Activated T-helper 9 cell treated with anti-CD3 and anti-CD28 coated beads, Interleukin-2, amount 50 U/mL, for 16 hours (primary cell): ENCODE results near the gene VAC14.

Source experiments
- DNase-seq: peaks from one replicate; pipeline ENCODE4 v3.0.0-alpha.2; 2020; ENCODE audit warnings: low read depth

VAC14 gene

DNA sequence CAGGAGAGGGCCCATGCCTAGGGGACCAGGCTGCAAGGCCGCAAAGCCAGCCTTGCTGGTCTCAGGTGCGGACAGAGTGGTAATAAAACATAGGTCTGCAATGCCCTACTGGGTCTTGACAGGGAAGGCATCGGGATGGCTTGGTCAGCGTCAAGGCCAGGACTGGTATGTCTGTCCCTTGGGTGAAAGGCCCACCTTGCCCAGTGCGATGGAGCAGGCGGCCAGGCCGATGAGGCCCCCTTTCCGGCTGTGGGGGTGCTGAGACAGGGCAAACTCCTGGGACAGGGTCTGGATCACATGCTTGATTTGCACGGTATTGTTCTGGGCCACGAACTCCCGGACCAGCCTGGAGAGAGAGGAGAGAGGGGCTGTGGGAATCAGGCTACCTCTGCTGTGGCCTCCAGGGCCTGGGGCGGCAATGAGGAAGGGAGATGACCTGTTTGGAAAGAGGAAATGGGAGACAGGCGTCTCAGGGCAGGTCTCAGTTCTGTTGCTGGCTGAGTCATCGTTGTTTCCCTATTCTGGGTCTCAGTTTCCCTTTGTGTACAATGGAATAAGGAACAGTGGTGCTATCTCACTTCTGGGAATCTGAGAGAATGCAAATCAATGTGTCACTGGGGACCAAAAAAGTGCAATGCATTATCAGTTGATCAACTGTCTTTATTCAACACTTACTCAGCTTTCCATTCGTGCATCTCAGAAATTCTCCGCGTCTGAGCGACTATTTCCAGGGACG is 14.8 kb downstream of the VAC14 start:
- DNase-seq, result no peak

DNA sequence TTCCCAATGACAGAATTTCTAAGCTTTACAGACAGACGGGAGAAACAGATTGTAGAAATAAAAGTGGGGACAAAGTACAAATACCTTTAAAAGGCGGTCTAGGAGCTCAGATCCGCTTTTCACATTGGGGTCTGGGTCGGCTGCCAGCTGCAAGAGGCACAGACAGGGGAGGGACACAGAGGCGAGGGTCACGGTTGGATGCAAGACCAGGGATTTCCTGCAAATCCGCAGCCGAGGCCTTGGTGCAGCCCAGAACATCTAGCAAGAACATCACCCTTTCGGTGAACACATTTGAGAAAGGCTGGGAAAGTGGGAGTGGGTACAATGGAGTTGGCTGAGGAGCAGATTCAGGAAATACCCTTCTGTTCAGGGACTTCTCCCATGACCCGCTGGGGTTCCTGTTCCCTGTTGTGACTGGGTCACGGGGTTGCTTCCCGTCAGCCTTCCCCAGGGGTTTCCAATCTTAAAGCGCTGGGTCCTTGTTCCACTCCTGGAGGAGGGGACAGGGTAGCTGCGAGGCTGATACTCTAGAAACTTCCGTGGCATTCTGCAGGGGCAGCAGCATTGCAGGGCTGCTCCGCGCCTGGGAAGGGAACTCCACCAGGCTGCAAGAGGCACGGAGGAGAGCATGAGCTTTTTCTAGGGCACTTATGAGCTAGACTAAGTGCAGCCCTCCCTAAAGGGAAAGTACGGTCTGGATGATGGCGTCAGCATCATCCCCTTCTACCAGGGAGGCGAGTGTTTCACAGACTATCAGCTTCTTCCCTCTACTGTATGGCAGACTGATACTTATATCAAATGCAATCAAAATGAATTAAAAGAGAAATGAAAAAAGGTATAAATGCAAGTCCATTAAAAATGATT is 16.0 kb downstream of the VAC14 start:
- DNase-seq, result no peak

DNA sequence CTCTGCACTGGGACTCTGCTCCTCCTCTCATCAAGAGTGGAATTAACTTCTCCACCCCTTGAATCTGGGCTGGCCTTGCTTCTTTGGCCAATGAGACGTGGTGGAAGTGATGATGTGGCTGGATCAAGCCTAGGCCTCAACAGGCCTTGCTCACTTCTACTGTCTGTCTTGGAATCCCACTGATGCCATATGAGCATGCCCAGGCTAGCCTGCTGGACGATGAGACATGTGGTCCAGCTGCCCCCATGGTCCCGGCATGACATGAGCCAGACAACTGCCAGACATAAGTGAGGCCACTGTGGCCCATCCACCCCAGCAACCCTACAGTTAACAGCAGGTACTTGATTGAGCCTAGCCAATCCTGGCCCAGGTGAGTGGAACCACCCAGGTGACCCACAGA is 18.7 kb downstream of the VAC14 start:
- DNase-seq, result no peak

DNA sequence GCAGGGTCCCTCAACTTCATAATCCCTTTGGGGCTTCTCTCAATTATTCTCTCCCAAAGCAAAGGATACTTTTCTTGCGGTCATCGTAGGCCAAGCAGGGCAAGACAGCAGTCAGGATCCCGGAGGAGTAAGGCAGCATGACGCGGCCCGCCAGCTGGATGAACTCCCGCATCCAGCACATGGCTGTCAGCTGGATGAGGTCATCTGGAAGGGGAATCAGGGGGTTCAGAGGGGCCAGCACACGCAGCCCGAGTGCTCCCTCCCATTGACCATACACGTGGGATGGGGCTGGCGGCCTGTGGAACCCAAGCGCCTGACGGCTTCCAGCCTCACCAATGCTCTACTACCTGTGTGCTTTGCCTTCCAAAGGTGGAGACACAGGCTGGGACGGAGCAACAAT is 19.2 kb downstream of the VAC14 start:
- no peak for DNase-seq

DNA sequence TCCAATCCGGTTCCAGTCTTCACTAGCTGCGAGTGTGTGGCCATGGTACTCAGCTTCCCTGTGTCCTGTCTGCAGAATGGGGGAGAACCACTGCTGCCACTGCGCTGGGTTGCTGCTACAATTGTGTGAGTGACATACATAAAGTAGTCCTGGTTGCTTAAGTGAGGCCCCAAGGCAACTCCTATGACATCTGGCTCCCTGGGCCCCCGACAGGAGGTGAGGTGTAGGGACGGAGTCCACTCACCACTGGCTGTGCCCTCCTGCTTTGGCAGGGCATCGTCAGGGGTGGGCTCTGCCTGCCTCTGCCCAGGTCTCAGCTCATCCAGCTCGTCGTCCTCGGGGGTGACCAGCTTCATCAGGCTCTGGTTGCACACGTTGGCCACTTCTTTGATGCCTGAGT is 20.4 kb downstream of the VAC14 start:
- no peak for DNase-seq

DNA sequence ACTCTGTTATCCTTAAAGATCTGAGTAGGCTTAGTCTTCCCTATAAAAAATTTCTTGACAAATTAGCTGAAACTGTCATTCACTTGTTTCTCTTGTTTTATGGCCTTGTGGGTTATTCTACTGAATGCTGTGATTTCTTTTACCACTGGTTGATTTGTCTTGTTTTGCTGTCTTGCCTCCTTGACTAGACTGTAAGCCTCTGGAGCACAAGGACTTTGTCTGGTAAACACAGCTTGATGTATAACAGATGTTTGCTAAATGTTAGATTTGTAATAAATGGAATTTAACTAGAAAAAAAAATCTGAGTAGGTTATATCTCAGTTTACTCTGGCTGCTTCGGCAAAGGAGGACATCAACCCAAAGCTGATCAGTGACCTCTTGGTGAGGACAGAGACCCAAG is 21.6 kb downstream of the VAC14 start:
- DNase-seq, result no peak

DNA sequence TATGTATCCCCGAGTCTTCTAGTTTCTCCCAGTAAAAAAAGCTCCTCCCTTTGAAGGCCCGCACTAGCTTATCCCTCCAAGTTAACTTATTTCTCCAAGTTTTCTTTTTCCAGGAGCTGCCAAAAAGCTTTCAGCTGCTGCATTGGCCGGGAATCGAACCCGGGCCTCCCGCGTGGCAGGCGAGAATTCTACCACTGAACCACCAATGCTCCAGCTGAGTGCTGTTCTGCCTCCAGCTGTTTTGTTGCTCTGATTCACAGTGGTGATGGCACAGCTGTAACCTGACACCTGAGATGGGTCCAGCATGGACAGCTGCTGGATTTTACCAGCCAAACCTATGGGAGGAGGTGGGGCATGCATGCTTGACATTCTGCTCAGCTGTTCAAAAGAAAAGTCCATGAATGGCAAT is 22.1 kb downstream of the VAC14 start:
- DNase-seq, result no peak

DNA sequence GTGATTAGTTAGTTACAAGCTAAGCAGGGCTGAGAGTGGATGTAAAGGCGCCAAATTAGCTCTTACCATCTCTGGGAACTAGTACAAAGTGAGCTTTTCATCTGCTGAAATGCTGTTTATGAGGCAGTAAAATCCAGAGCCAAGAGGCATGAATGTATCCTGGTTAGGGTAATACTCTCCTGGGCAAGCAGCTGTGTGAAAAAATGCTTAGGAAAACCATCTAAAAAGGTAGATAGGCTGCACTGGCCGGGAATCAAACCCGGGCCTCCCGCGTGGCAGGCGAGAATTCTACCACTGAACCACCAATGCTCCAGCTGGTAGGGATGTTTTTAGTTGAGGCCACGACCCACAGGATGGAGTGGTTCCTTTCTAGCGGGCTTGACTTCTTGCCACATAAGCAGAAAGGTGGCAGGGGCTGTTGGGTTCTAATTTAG is 23.0 kb downstream of the VAC14 start:
- DNase-seq, result no peak

DNA sequence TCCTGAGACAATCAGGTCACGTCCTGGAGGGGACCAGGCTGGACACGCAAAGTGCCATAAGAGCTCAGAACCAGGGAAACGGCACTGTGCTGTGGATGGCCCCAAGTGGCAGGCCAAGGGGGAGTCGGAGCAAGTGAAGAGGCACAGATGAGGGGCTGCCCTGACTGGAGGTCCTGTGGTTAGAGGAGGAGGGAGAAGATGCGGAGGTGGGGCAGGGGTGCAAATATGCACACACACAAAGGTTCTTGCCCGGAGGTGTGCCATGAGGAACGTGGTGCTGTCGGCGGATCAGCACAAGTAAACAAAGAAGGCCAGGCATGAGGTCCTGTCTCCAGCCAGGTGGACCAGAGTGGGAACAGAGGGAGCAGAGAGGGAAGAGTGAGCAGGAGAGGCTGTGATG is 23.5 kb downstream of the VAC14 start:
- DNase-seq, result no peak

DNA sequence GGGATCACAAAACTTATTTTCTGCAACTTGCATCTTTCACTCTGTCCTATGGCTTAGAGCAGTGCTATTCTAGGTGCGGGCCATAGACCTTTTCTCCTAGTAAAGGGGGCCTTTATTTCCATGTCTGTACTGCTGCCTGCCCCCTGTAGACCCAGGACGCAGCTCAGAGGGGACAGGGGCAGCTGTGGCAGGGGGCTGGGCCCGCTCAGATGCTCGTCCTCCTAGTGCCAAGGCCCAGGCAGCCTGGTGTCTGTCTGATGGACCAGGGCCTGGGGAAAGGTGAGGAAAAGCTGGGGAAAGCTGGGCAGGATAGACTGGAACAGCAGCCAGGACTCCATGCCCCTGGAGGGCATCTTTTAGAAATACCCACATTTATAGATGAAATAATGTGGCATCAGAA is 25.6 kb downstream of the VAC14 start:
- DNase-seq, result no peak

DNA sequence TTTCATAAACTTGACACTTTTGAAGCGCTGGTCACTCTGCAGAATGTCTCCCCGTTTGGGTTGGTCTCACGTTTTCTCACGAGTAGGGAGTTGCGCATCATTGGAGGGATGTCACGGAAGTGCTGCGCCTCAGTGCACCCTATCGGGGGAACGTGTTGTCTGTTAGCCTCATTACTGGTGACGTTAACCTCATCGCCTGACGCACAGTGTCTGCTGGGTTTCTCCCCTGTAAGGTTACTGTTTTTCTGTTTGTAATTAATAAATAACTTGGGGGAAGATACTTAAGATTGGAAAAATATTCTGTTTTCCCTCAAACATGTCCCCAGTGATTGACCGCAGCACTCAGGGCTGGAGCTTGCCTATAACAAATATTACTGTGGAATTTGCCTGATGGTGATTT is 26.7 kb downstream of the VAC14 start:
- no peak for DNase-seq

DNA sequence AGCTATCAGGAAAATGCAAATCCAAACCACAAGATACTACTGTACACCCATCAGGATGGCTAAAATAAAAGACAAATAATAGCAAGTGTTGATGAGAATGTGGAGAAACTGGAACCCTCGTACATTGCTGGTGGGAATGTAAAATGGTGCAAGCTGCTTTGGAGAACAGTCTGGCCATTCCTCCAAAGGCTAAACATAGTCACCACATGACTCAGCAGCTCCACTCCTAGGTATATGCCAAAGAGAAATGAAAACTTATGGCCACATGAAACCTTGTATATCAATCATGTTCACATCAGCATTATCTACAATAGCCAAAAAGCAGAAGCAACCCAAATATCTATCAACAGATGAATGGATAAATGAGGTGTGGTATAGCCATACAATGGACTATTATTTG is 28.5 kb downstream of the VAC14 start:
- no peak for DNase-seq

DNA sequence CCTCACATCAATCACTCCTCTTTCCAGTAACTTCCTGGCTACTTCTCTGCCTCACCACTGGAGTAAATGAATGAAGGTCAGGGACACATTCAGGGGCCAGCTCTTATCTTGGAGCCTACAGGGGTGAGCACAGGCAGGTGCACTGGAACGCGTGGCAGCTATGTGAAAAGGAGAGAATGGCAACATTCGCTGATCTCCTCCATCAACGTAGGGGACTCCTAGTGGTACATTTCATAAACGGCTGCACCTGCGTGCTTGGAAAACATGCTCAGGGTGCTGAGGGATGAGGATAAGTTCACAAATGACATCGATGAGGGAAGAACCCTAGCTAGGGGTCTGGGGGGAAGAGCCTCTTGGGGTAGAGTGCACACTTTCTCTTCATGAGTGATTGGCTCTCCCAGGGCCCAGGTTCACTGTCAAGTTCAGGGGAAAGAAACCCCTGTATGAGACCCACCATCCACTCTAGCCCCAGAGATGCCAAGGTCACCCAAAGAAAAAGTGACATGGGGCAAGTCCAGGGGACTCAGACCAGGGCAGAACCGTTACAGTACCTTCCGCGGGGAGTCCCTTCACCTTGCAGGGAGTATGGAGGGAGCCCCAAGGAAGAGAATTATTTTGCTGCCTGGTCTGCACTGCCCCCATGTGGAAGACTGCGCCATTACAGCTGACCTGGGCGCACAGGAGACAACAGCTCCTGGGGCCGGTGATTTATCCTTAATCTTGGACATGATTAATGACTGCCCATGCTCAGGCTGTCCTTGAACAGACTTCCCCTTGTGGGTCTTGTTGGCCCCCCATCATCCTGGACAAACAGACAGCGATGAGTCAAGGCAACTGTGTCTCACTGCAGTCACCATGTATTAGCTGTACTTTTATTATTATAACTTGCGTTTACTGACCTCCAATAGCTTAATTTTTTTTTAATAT is 30.1 kb downstream of the VAC14 start:
- peak; percentile 18 for DNase-seq

DNA sequence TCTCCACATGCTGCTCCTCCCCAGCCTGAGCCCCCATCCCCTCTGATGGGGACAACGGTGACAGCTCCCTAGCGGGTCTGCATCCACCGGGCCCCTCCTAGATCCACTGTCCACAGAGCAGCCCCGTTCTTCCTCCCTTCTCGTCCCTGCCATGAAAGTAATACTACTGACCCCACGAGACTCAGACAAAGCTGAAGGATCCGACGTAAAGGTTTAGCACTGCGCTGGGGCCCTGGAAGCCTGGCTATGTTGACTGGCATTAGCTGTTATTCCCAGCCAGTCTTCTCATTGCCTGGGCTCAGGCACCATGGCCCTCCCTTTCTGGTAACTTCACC is 30.7 kb downstream of the VAC14 start:
- DNase-seq, result no peak

DNA sequence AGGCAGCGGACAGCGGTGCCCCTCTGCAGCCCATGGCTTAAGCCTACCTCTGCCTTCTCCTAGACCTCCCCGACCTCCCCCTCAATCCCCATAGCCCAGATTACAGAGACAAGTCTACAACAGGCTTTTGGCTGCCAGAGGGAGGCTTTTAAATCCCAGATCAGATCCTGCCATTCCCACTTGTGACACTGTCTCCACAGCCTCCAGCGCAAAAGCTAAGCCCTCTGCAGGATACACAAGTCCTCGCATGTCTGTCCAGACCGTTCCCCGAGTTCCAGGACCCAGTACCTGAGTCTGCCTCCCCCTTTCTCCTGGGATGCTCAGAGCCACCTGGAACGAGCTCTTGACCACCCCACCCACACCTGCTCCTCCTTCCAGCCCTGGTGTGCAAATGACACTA is 31.2 kb downstream of the VAC14 start:
- DNase-seq, result no peak

DNA sequence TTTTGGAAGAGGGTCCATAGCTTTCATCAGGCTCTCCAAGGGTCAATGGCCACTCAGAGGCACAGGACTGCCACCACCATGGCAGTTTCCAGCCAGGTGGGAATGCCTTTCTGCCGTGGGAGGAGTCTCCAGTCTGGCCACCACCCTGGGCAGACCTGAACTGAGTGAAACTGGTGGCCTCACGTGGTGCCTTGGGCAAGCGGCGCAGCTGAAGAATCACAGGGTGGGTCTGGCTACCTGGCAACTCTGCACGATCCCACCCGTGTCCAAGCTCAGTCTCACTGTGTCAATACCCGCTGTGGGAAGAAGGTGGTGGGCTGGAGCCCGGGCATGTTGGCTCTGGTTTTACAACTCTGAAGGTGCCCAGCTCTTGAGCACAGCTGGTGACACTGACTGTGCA is 31.8 kb downstream of the VAC14 start:
- DNase-seq, result no peak

DNA sequence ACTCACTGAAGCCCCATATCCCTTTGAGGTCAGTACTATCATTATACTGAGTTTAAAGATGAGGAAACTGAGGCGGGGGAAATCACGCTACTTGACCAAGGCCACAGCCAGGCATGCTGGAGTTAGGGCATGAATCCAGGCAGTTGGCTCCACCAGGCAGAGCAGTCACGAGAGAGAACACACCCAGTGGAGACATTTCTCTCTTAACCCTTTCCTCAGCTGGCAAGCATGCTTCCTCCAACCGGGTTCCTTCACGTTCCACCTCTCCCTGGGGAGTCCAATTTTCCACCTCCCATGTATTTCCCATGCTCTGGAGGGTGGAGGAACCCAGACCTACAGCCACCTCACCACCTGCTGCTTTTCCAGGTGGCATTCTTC is 32.8 kb downstream of the VAC14 start:
- DNase-seq, result no peak

DNA sequence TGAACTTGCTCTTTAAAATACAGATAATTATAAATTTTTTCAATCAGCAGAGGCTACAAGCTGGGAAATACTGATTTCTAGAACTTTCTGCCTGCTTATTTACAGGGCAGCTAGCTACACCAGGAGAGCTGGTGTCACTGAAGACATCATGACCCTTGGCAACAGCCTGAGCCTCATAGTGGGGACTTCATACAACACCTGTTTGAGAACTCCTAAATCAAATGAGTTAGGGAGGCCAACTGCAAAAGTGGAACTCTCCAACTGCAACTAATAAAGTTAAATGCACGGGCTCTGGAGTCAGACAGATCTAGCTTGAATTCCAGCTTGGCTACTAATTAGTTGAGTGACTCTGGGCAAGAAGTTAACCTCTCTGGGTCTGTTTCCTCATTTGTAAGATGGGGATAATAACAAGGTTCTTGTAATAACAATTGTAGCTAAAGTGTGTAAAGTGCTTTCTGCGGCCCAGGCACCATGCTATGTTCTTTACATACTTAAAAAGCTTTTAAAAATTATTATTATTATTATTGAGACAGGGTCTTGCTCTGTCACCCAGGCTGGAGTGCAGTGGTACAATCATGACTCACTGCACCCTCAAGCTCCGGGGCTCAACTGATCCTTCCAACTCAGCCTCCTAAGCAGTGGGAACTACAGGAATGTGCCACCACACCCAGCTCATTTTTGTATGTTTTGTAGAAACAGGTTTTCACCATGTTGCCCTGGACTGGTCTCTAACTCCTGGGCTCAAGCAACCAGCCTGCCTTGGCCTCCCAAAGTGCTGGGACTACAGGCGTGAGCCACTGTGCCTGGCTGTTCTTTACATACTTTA is 33.4 kb downstream of the VAC14 start:
- no peak for DNase-seq

DNA sequence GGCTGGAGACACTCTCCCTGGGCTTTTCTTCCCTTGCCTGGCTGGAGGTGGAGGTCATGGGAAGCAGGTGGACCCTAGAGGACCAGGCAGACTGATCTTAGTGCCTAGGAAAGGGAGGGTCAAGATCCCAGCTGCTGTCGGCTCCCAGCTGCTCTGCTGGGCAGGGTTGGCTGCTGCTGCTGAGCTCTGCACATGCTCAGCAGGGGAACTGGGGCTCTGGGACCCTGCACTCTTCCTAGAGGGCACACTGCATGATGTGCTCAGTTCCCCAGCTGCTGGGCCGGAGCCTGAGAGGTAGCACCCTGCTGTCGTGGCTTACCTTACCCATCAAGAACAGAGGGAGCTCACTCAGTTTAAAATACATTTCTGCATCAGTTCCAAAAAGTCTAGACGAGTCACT is 34.3 kb downstream of the VAC14 start:
- no peak for DNase-seq

DNA sequence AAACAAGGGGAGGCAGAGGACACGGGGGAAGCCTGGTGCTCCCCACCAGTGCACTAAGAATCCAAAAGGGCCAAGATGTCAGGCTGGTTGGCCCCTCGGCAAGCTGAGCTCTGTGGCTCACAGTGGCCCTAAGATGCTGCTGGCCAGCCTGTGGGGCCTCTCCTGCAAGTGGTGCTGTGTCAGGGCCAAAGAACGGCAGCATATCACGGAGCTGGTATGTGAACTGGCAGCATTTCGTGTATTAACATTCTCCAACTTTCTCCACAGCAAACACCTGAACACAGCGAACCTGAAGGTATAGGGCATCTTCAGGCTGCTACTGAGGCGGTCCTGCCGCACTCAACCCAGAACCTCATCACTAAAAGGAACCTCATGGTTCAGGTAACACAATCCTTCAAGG is 34.8 kb downstream of the VAC14 start:
- DNase-seq, result no peak

DNA sequence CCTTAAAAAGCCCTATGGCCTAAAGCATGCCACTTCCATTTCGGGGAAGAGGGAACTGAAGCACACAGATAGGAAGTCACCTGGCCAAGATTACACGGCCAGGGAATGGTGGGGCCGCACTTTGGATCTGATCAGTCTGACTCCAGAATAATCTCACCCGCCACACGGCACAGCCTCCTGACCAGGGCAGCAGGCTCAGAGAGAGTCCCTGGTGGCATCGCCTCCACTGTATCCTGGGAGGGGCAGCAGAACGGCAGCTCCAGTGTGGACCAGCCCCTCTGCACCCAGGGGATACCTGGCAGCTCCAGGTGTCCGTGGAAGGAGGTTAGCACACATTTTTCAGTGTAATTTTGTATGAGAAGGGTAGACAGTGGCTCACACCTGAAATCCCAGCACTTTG is 35.5 kb downstream of the VAC14 start:
- no peak for DNase-seq

DNA sequence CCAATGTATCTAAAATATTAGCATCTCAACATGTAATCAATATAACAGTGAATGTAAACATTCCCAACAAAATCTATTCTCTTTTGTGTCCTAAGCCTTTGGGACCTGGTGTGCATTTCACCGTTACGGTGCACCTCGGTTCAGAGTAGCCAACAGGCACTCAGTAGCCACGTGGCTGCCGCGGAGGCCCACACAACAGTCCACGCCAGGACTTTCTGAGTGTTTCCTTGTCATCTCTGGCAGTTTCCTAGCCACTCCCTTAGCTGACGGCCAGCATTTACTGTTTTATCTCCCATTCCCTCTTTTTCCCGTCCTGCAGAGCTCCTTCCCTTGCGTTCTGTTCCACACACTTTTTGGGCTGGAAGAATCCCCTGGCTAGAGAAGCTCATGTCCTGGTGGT is 36.3 kb downstream of the VAC14 start:
- no peak for DNase-seq
